G401.6 (cell line): ENCODE measurements around the gene CACNA1G.
A peak's percentile ranks its signal among the peaks of the same experiment; 100 is the strongest.

ENCODE experiments used
- FAIRE-seq: peaks from 2 replicates; lab custom pipeline; 2012; peaks lifted over from hg19 to GRCh38; lab: Jason Lieb, UNC

Gene CACNA1G

DNA sequence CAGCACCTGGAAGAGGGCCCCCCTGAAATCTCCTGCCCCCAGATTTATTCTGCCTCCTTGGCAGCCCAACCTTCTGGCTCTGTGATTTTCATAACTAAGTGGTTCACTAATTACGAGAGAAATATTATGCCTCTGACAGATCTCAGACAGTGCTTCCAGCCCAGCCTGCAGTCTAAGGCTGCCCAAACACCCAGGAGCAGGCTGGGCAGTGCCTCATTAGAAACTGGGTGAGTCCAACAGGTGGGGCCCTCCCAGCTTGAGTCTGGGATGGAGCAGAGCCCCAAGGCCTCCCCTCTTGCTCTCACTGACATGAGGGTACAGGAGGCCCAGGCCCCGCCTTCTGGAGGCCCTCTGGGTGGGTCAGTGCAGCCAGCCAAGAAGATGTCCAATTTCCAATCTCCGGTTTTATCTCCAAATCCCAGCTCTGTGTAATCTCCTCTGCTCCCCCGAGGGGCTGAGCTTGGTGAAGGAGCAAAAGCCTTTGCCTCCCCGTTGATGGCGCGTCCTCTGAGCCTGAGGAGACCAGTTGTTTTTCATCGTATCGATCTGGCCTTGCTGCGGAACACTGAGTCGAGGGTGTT is 54.0 kb downstream of the CACNA1G start:
- no peak for FAIRE-seq

DNA sequence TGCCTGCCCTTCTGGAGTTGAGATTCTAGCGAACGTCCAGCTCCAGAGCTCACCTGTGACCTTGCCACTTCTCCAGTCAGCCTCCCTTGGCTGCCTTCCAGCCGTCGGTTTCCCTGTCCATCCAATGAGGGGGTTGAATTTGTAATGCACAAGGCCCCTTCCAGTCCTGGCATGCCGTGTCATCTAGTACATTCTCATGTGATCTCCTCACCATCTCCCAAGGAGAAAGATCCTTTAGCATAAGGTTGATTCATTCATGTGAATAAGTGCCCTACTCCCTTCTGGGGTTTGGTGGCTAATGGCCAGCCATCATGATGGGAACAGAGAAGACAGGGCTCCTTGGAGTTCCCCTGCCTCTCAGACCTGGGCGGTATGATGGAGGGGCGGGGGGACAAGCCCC is 55.3 kb downstream of the CACNA1G start:
- FAIRE-seq: no peak

DNA sequence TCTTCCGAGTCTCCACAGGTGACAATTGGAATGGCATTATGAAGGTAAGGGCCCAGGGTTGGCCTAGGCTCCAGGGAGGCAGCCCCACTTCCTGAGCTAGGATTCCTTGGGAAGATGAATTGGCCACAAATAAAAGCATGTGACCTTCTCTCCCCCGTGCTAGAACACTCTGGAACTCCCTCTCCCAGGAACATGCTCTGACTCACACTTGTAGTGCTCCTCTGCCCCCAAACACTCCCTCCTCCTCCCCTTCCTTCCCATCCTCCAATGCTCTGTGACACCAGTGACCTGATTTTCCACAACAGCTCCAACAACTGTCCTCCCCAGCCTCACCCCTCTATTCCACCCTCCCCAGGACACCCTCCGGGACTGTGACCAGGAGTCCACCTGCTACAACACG is 57.8 kb downstream of the CACNA1G start:
- FAIRE-seq: no peak

DNA sequence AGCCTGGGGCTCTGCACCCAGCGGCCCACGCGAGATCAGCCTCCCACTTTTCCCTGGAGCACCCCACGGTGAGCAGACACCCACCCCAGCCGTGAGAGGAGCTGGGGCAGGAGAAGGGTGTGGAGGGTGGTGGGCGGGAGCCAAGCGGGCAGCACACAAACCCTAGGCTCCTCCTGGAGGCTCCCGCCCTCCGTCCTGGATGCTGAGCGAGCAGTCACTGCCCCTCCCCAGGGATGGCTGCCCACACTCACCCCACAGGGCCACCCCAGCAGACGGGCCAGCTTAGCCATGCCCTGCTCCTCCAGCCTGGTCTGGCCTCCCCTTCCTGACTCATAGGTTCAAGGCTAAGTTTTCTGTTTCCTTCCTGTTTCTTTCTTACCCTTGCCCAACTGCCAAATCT is 58.4 kb downstream of the CACNA1G start:
- no peak for FAIRE-seq

DNA sequence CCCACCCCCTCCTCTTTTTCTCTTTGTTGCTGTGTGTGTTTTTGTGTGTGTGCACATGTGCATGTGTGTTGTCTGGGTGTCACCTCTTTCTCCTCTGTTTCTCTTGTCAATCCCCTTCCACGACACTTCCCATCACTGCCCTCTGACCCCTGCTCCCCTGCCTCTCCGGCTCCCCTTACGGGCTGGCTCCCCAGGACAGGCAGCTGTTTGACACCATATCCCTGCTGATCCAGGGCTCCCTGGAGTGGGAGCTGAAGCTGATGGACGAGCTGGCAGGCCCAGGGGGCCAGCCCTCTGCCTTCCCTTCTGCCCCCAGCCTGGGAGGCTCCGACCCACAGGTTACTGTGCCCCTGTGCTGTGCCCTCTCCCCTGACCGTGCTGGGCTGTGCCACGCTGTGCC is 59.0 kb downstream of the CACNA1G start:
- no peak for FAIRE-seq

DNA sequence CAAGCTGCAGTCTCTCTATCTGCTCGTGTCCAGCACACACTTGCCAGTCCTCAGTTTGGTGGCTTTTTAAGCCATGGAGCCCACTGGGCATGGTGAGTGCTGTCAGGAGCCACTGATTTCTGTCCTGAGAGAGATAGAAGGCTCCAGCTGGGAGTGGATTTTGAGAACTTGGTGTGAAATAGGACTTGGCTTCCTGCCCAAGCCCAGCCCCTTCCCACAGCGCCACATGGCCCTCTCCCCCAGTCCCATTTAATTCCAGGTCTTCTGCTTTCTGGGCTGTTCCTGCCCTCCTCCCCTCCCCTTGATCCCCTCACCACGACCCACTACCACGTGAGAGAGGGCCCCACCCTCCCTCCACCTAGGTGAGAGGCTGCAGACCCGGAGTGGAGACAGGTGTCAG is 59.7 kb downstream of the CACNA1G start:
- no peak for FAIRE-seq

DNA sequence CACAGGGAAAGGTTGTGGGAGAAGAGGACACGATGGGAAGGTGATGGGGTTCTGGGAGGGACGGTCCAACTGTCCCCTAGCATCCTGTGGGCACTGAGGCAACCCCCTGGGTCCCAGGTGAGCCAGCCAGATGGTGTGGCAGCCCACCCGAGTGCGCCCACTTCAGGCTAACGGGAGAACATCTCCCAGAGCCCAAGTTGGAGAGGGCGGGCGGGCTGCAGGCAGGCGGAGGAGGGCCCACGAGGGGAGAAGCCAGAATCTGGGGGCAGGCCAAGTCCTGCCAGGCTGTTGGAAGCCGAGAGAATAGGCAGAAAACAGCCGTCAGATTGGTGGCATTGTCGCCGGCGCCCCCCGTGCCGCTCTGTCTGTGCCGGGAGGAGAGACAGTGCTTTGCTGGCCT is 60.3 kb downstream of the CACNA1G start:
- FAIRE-seq: no peak

DNA sequence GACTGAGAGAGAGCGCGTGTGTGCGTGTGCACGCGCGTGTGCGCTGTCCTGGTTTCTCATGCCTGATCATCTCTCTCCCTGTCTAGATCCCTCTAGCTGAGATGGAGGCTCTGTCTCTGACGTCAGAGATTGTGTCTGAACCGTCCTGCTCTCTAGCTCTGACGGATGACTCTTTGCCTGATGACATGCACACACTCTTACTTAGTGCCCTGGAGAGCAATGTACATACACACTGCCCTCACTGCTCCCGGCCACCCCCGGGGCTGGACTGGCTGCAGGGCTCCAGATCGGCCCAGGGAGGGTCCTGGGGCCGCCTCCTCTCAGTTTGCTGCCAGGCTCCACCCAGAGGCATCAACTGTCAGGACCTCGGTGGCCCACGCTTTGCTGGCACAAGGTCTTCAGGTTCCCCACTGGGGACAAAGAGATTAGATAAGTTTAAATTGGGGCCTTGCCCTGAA is 61.1 kb downstream of the CACNA1G start:
- no peak for FAIRE-seq

DNA sequence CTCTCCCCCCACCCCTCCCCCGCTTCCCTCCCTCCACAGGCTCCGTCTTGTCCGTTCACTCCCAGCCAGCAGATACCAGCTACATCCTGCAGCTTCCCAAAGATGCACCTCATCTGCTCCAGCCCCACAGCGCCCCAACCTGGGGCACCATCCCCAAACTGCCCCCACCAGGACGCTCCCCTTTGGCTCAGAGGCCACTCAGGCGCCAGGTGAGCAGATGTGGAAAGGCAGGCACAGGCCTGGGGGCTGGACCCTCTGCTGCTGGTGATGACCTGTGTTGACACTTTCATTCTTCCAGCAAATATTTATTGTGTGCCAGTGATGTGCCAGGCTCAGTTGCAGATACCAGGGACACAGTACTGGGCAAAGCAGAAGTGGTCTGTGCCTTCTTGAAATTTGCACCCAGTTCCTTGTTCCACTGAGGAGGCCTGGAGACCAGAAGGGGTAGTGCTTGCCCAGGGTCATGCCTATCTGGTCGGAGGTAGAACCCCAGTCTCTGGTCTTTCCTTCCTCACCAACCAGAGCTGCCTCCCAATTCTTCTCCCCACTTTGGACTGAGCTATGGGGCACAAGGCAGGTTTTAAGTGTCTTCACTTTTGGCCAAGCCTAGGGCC is 63.9 kb downstream of the CACNA1G start:
- FAIRE-seq: no peak

DNA sequence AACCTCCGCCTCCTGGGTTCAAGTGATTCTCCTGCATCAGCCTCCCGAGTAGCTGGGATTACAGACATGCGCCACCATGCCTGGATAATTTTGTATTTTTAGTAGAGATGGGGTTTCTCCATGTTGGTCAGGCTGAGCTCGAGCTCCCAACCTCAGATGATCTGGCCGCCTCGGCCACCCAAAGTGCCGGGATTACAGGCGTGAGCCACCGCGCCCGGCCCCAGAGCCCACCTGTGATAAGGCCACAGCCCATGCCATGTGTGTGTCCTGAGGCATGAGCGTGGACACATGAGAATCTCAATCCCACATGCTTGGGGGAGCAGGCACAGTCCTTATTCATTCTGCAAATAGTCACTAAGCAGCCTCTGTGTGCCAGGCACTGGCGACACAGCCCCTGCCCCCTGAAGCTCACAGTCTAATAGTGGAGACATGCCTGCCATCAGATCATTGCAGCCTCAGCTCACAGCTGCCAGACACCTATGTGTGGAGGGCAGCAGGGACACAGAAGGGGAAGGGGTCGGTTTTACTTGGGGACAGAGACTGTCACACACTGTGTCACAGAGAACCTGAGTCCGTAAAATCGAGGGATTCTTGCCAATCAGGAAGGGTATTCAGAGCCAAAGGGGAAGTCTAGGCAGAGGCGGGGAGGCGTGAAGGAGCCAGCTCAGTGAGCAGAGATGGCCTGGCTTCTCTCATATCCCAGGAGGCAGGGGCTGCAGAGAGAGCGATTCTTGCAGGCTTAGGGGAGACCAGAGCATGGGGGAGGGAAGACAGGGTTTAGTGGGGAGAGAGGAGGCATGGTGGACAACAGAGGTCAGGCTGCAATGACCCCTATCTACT is 64.7 kb downstream of the CACNA1G start:
- FAIRE-seq: no peak

DNA sequence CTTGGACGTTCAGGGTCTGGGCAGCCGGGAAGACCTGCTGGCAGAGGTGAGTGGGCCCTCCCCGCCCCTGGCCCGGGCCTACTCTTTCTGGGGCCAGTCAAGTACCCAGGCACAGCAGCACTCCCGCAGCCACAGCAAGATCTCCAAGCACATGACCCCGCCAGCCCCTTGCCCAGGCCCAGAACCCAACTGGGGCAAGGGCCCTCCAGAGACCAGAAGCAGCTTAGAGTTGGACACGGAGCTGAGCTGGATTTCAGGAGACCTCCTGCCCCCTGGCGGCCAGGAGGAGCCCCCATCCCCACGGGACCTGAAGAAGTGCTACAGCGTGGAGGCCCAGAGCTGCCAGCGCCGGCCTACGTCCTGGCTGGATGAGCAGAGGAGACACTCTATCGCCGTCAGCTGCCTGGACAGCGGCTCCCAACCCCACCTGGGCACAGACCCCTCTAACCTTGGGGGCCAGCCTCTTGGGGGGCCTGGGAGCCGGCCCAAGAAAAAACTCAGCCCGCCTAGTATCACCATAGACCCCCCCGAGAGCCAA is 65.6 kb downstream of the CACNA1G start:
- FAIRE-seq: peak; percentile 50

DNA sequence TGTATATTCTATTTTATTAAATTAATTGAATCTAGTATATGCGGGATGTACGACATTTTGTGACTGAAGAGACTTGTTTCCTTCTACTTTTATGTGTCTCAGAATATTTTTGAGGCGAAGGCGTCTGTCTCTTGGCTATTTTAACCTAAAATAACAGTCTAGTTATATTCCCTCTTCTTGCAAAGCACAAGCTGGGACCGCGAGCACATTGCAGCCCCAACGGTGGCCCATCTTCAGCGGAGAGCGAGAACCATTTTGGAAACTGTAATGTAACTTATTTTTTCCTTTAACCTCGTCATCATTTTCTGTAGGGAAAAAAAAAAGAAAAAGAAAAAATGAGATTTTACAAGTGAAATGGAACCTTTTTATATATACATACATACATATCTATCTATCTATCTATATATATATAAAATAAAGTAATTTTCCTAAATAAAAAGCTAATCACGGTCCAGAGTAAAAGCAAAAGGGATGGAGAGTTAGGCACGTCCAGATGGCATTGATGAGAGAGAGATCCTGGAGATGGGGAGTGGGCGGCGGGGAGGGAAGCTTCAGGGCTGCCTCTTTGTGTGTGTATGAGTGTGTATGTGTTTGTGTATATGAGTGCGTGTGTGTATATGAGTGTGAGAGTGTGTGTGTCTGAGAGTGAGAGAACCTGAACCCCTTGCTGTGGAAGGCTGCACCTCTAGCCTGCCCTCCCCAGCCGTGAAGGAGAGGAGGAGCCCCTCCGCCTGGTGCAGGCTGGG is 66.7 kb downstream of the CACNA1G start:
- no peak for FAIRE-seq

DNA sequence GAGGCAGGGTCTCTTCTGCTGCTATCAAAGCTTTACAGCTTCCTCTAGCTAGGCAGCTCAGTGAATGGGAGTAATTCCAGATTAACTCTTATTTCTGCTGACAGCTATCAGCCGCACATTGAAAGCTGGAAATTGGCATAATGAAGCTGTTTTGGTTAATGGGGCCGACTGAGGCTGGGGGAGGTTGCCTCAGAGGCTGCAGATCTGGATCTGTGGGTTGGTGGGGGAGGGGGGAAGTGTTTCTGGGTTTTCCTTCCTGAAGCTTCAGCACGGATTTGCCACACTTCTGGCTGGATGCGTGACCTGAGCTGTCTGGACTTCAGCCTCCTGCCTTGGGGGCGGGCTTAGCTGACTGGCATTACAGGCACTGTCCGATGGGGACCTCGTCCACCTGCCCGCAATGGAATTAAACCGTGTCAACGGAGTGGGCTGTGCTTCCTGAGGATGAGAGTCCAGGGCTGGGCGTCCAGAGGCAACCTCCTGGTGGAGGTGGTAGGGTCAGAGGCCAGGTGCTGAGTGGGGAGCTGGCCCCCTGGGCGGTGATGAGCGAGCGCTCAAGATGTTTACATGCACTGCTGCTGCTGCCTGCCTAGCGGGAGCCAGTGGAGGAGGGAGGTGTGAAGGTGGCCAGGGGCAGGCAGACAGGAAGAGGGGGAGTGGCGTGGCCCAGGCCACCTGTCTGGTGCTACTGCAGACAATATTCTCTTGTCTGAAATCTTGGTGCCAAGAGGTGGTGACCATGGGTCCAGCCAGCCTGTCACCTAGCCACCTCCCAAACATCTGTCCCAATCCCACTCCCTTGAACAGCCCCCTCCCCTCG is 67.5 kb downstream of the CACNA1G start:
- no peak for FAIRE-seq

DNA sequence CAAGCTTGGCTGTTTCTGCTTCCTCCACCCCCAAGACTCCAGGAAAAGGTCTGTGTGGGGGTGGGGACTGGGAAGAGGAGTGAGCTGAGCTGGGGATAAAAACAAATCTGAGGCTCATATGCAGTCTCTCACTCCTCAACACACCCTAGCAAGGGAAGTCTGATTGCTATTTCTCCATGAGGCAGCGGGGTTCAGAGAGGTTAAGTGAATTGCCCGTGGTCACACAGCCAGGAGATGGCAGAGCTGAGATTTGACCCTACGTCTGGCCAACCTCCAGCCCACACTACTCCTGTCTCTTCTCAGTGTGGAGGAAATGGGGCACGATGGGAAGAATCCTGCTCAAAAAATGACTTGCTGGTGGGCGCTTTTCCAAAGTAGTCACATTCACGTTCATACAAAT is 69.4 kb downstream of the CACNA1G start:
- no peak for FAIRE-seq

DNA sequence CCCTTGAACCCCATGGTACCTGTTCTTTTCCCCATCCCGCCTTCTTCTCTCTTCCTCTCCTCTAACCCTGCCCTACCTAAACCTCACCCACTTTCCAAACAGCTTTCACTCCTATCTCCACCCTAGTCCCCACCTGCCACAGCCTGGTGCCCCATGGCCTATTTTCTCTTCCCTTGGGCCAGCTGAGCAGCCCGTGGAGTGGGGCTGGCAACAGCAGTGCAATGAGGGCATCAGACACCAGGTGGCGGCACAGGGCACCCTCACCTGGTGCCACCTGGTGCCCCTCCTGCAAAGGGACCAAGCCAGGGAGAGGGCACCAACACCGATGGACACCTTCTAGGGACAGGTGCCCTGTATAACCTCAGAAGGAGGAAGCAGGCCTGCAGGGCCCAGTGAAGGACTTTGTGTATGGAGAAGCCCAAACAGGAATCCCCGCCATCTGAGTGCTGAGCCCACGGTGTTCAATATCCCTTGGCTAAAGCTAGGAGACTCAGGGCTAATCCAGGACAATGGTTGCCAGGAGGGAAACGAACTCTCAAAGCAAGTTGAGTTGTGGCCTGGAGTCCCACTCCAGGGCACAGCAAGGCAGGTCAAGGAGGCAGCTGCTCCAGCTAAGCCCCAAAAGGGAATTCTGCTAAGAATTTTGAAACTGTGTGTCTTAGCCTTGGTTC is 70.1 kb downstream of the CACNA1G start:
- no peak for FAIRE-seq

DNA sequence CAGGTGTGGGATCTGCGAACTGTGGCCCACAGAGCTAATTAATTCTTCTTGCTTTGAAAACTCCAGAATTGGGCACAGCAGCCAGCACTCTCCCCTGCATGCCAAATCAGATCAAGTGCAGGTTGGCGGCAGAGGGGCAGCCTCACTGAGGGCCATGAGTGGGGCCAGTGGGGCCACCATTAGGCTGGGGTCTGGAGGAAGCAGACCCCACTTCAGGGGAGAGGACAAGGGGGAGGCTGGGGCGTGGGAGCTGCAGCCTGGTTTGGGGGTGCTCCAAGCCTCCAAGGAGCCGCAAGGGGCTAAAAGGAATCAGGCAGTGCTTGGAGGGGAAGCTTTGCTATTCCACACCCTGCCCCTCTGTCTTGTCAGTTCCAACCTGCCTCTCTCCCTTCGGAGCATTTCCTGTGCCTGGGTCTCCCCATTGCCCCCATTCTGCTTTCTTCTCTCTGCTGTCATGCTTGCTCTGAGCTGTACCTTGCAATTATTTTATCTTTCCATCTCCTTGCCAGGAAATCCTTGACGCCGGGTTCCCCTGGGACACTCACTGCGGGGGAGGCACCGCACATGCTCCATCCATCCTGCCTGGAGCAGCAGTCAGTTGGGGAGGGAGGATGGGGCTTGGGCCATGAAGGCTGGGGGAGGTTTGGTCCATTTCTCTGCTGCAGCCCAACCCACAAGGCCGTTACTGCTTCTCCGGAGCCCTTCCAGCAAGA is 70.8 kb downstream of the CACNA1G start:
- FAIRE-seq: no peak

DNA sequence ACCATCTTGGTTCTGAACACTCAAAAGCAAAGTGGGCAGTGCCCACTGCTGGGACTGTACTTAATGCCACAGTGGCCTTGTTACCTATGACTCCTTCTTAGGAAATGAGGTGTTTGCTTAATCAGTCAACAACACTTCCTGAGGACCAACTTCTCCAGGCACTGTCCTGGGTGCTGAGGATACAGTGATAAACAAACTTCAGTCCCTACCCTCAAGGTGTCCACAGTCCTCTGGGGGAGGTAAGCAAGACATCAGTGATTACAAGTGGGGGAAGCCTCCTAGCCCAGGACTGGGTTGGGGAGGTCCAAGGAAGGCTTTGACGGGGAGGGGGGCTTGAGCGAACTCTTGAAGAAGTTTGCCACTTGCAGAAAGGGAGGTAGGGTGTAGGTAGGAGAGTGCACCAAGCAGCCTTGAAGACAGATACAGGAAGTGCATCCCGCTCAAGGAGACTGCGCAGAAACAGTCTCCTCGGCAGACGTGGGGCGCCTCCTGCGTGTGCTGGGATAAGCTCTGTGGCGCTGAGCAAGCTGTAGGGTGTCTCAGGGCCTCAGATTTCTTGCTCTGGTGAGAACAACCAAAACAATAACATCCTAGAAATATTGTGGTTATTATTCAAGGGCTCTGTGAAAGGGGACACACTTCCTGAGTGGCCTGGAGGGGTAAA is 71.5 kb downstream of the CACNA1G start:
- FAIRE-seq: no peak

DNA sequence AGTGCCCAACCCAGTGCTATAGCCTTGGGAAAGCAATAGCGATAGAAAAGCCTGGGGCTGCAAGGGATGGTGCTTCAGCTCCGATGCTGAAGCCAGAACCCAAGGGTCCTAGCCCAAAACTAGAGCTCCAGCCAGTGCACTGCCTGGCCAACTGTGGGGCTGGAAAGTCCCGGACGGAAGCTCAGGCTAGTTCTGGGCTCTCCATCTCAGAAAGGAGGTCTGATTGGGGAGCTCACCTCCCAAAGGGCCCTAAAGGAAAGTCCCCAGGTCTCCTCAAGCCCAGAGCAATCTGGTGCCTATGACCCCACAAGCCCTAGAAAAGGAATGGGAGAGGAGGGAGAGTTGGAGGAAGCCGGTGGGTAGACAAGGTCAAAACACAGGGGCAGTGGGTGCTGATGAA is 72.1 kb downstream of the CACNA1G start:
- no peak for FAIRE-seq

DNA sequence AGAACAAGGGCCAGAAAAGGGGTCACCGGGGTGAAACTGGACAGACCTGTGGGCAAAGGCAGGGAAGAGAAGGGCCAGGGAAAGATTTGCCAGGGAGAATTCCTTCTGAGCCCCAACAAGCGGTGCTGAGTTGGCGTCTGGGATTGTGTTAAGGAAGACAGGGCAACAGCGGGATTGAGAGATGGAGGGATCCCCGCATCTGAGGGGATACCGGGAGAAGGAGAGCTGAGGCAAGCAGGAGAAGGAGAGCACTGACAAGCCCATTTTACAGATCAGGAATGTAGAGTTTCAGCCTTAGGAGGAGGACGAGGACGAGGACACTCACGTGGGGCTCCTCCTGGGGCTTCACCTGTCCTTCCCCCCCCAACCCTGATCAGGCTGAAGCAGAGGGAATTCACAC is 73.2 kb downstream of the CACNA1G start:
- FAIRE-seq: no peak
